Adrenal gland (tissue), 5 donors: Measurements from ENCODE around the gene C16orf89.

Source experiments
- CTCF ChIP-seq, 6 experiments: fragments of 450-650 bp in 4 of 6; fragments of 200-600 bp in 2 of 6; sonication (generic) in 1 of 6; IDR thresholded peaks; 1 replicate in 5 of 6; 2 replicates in 1 of 6; pipeline versions ENCODE4 v1.5.1 to v1.8.0; 2016 to 2021; ENCODE audit warnings: antibody characterized with exemption in 6 of 6, mild to moderate bottlenecking in 2 of 6, moderate library complexity in 1 of 6
- POLR2A ChIP-seq, 2 donors: fragments of 450-650 bp; IDR thresholded peaks; one replicate each; pipeline ENCODE4 v1.6.1; 2017; ENCODE audit warnings: antibody characterized with exemption in 2 of 2, mild to moderate bottlenecking in 2 of 2, moderate library complexity in 1 of 2
- donor health status: DM: no; HTN: no; CAD: no.

- TF ChIP-seq CTCF (IDR thresholded peaks at IDR 0.05) = no peak
- no peak for TF ChIP-seq POLR2A (IDR thresholded peaks at IDR 0.05)
Observed at GRCh38 chr16:5020551-5020950, 45.2 kb downstream of the C16orf89 start.
